GM04504 (cell line): Measurements from ENCODE around the gene PARD3.
"Not testable (repeated sequence)": the region's sequence is repeated elsewhere in the genome, so short reads cannot be mapped to it uniquely, and the experiment has no call there.

Experiments
- DNase-seq: peaks from one replicate; pipeline ENCODE4 v3.0.0-alpha.2; 2012; ENCODE audit warnings: low read depth

The PARD3 gene

GRCh38 chr10:34715511-34716187 lies 99.4 kb downstream of the PARD3 start:
- no peak for DNase-seq

- DNase-seq = no peak
Measured at GRCh38 chr10:34713875-34714274, 101.2 kb downstream of the PARD3 start.

- DNase-seq = no peak
Measured at GRCh38 chr10:34711500-34711899, 103.6 kb downstream of the PARD3 start.

GRCh38 chr10:34710391-34710751 lies 104.7 kb downstream of the PARD3 start:
- peak; percentile 35 for DNase-seq

- DNase-seq = no peak
Measured at GRCh38 chr10:34709637-34710390, 105.3 kb downstream of the PARD3 start.

- DNase-seq = no peak
Measured at GRCh38 chr10:34707656-34708055, 107.4 kb downstream of the PARD3 start.

GRCh38 chr10:34706992-34707391 lies 108.1 kb downstream of the PARD3 start:
- not testable (repeated sequence) for DNase-seq

GRCh38 chr10:34706147-34706546 lies 108.9 kb downstream of the PARD3 start:
- no peak for DNase-seq

- no peak for DNase-seq
Measured at GRCh38 chr10:34705563-34705962, 109.5 kb downstream of the PARD3 start.

GRCh38 chr10:34704526-34705184 lies 110.4 kb downstream of the PARD3 start:
- no peak for DNase-seq

- DNase-seq = no peak
Measured at GRCh38 chr10:34702982-34703381, 112.1 kb downstream of the PARD3 start.

GRCh38 chr10:34702093-34702937 lies 112.8 kb downstream of the PARD3 start:
- no peak for DNase-seq

GRCh38 chr10:34701194-34701593 lies 113.9 kb downstream of the PARD3 start:
- DNase-seq = no peak

GRCh38 chr10:34700752-34701151 lies 114.3 kb downstream of the PARD3 start:
- not testable (repeated sequence) for DNase-seq

- no peak for DNase-seq
Measured at GRCh38 chr10:34699904-34700517, 115.1 kb downstream of the PARD3 start.

- DNase-seq = no peak
Measured at GRCh38 chr10:34698979-34699378, 116.1 kb downstream of the PARD3 start.

- DNase-seq = no peak
Measured at GRCh38 chr10:34698248-34698831, 116.8 kb downstream of the PARD3 start.

- no peak for DNase-seq
Measured at GRCh38 chr10:34697351-34698247, 117.5 kb downstream of the PARD3 start.

GRCh38 chr10:34696423-34696822 lies 118.7 kb downstream of the PARD3 start:
- DNase-seq = no peak

GRCh38 chr10:34690383-34691049 lies 124.6 kb downstream of the PARD3 start:
- no peak for DNase-seq
